ENCODE results near the gene L1CAM.

DNA sequence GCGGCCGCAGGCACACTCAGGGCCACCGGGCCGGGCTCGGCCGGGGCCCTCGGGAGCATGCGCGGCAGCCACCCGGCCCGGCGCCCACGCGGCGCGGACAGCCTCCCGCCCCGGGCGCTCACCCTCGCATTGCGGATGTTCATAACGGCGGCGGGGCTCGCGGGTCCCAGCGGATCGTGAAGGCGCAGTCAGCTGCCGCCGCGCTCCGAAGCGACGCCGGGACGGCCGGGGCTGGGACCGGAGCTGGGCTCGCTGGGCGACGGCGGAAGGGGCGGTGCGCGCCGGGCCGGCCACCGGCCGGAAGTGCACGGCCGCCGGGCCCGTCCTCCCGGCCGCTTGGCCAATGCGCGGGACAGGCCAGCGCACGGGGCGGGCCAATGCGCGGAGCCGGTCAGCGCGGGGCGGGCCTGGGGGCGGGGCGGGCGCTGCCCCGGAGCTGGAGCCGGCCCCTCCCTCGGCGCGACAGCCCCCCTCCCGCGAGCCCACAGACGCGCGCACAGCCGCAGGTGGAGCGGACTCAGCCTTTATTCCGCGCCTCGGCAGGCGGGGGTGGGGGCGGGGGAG is 48.9 kb upstream of the L1CAM start, which contains the start of gene NAA10:
- TF ChIP-seq, protein P1, sequence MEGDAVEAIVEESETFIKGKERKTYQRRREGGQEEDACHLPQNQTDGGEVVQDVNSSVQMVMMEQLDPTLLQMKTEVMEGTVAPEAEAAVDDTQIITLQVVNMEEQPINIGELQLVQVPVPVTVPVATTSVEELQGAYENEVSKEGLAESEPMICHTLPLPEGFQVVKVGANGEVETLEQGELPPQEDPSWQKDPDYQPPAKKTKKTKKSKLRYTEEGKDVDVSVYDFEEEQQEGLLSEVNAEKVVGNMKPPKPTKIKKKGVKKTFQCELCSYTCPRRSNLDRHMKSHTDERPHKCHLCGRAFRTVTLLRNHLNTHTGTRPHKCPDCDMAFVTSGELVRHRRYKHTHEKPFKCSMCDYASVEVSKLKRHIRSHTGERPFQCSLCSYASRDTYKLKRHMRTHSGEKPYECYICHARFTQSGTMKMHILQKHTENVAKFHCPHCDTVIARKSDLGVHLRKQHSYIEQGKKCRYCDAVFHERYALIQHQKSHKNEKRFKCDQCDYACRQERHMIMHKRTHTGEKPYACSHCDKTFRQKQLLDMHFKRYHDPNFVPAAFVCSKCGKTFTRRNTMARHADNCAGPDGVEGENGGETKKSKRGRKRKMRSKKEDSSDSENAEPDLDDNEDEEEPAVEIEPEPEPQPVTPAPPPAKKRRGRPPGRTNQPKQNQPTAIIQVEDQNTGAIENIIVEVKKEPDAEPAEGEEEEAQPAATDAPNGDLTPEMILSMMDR (conservative IDR thresholded peaks at IDR 0.05; ENCODE audit: low read length) = no peak
- no peak for TF ChIP-seq EZH2phosphoT487 (IDR thresholded peaks at IDR 0.05; ENCODE audit: borderline replicate concordance, low read depth, low read length)
